ENCODE results near the gene SLC38A5.

Gene SLC38A5

DNA sequence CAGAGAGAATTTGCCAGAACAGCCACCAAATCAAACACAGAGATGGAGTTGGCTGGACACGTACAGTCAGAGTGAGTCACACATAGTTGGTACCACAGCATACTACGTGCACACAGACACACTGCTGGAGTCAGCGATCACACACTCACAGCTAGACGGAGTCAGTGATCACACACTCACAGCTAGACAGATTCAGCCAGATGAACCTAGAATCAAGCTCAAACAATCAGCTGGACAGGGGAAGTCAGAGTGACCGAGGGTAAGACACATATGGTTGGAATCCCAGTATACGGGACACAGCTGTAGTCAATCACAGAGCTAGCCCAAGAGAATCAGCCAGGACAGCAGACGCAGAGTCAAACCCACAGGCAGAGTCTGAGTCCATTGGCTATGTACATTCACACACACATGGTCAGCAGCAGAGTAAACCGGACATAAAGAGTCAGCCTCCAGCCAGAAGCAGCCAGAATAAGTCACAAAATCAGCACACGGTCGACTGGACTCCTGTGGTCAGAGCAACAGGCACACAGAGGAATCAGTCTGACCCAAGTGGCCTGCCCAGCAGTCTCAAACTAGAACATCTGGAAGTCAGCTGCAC, 4.6 kb downstream of the SLC38A5 start:
- no peak for TF ChIP-seq SP1 (IDR thresholded peaks at IDR 0.05)
- TF ChIP-seq LEF1 (IDR thresholded peaks at IDR 0.05; ENCODE audit: borderline replicate concordance) = no peak
- TF ChIP-seq BHLHE40 (IDR thresholded peaks at IDR 0.05; ENCODE audit: borderline replicate concordance) = no peak
- no peak for TF ChIP-seq L3MBTL2 (conservative IDR thresholded peaks at IDR 0.05)
- CTCF ChIA-PET = no interaction called here
- POLR2A ChIA-PET = no interaction called here
- no peak for DNase-seq (ENCODE audit: extremely low spot score)

DNA sequence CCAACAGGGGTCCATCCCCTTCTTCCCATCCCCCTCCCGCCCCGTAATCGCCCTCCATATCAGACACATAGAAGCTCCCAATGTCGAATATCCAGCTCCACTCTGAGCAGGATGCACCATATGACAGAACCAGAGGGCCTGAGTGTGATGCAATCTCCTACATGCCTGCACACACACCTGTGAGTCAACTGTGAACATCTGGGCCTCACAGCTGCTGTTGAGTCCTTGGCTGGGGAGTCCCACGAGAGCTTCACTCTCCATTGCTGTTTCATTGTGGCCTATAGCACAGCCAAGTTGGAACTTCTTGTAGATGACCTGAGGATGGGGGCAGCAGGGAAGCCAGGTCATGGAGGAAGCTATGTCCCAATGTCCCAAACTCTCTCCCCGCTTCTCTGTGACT, 8.2 kb downstream of the SLC38A5 start:
- CTCF ChIA-PET = no interaction called here
- POLR2A ChIA-PET = no interaction called here
- no peak for DNase-seq (ENCODE audit: extremely low spot score)
- no peak for TF ChIP-seq SP1 (IDR thresholded peaks at IDR 0.05)
- TF ChIP-seq FOXA1 (IDR thresholded peaks at IDR 0.05) = no peak
- TF ChIP-seq ZNF384 (IDR thresholded peaks at IDR 0.05) = no peak
- no peak for TF ChIP-seq NFRKB (IDR thresholded peaks at IDR 0.05)
- no peak for TF ChIP-seq L3MBTL2 (conservative IDR thresholded peaks at IDR 0.05)
- TF ChIP-seq FOXM1 (IDR thresholded peaks at IDR 0.05; ENCODE audit: borderline replicate concordance) = no peak
- TF ChIP-seq ELF4 (IDR thresholded peaks at IDR 0.05) = no peak
- no peak for TF ChIP-seq SUZ12 (IDR thresholded peaks at IDR 0.05)

DNA sequence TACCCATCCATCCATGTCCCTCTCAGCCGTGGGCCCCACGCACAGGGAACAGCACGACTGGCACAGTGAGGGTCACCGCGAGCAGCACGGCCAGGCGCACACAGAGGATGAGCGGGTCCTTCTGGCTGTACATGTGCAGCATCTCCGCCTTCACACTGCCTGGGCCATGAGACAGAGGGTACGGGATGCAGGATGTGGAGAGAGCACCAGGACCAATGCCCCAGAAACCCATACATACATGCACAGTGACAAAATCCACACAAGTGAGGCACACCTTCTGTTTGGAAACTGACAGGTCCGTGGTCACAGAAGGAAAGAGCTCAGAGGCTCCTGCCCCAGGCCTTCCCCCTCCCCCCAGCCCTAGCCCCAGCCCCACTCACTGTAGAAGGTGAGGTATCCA, 9.5 kb downstream of the SLC38A5 start:
- POLR2A ChIA-PET = no interaction called here

DNA sequence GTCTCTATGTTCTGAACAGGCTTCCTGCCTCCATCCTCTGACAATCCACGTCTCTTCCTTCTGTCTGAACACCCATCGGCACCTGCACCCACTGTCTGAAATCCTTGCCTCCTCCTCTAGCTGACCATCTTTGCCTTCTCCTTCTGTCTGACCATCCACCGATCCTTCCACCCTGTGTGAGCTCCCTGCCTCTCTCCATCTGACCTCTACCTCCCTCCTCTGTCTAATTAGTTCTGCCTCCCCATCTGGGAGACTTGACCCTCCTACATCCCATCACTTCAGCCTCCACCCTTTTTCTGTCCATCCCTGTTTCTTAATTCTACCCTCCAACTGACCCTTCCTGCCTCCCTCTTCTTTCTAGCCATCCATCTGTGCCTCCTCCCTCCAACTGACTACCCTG, 10.0 kb downstream of the SLC38A5 start:
- TF ChIP-seq CTBP1 (IDR thresholded peaks at IDR 0.05; ENCODE audit: borderline replicate concordance) (no peak), LEF1 (IDR thresholded peaks at IDR 0.05; ENCODE audit: borderline replicate concordance) (no peak), NFRKB (IDR thresholded peaks at IDR 0.05) (no peak), HDGF (IDR thresholded peaks at IDR 0.05; ENCODE audit: borderline replicate concordance) (no peak), SP1 (IDR thresholded peaks at IDR 0.05) (no peak), FOXM1 (IDR thresholded peaks at IDR 0.05; ENCODE audit: borderline replicate concordance) (no peak), TARDBP (IDR thresholded peaks at IDR 0.05) (no peak)
- ChIA-PET CTCF (interaction anchor here (0.6 kb wide), 1 partner anchor 9 kb away, joined by 3 read pairs; no protein-coding TSS in a partner anchor), POLR2A (no interaction called here)
- DNase-seq (ENCODE audit: extremely low spot score) = no peak

More for the DNA sequence above, 9.5 kb downstream of the SLC38A5 start:
- TF ChIP-seq NFRKB (IDR thresholded peaks at IDR 0.05) = no peak
- TF ChIP-seq L3MBTL2 (conservative IDR thresholded peaks at IDR 0.05) = no peak
- TF ChIP-seq FOXA1 (IDR thresholded peaks at IDR 0.05) = no peak
- no peak for TF ChIP-seq TARDBP (IDR thresholded peaks at IDR 0.05)
- TF ChIP-seq FOXM1 (IDR thresholded peaks at IDR 0.05; ENCODE audit: borderline replicate concordance) = no peak
- no peak for TF ChIP-seq SP1 (IDR thresholded peaks at IDR 0.05)
- no peak for TF ChIP-seq ARNT (IDR thresholded peaks at IDR 0.05)
- TF ChIP-seq SUZ12 (IDR thresholded peaks at IDR 0.05) = no peak
- TF ChIP-seq FOXK2 (IDR thresholded peaks at IDR 0.05) = no peak
- TF ChIP-seq ZNF384 (IDR thresholded peaks at IDR 0.05) = no peak
- TF ChIP-seq, protein P1, sequence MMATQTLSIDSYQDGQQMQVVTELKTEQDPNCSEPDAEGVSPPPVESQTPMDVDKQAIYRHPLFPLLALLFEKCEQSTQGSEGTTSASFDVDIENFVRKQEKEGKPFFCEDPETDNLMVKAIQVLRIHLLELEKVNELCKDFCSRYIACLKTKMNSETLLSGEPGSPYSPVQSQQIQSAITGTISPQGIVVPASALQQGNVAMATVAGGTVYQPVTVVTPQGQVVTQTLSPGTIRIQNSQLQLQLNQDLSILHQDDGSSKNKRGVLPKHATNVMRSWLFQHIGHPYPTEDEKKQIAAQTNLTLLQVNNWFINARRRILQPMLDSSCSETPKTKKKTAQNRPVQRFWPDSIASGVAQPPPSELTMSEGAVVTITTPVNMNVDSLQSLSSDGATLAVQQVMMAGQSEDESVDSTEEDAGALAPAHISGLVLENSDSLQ (IDR thresholded peaks at IDR 0.05) = no peak
- no peak for TF ChIP-seq CTBP1 (IDR thresholded peaks at IDR 0.05; ENCODE audit: borderline replicate concordance)
- no peak for TF ChIP-seq LEF1 (IDR thresholded peaks at IDR 0.05; ENCODE audit: borderline replicate concordance)
- no peak for TF ChIP-seq ELF4 (IDR thresholded peaks at IDR 0.05)
- no peak for TF ChIP-seq HDGF (IDR thresholded peaks at IDR 0.05; ENCODE audit: borderline replicate concordance)
- TF ChIP-seq BHLHE40 (IDR thresholded peaks at IDR 0.05; ENCODE audit: borderline replicate concordance) = no peak
- DNase-seq (ENCODE audit: extremely low spot score) = no peak
- CTCF ChIA-PET = no interaction called here

DNA sequence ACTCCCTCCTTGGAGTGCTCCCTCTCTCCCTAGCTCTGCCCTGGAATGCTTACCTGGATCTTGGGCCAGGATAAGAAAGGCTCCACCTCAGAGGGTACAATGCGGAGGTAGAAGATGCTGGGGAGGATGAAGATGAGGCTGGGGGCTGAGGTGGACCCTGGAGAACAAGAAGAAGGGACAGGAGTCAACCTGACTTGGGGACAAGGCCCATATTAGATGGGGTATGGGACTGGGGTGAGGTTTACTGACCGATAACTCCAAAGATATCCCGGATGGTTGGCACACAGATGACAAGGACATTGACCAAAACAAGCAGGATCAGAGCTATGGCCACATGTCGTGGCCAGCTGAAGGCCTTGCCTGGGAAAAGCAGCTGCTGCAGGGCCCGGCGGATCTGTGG, 10.6 kb downstream of the SLC38A5 start:
- POLR2A ChIA-PET = no interaction called here
- no peak for DNase-seq (ENCODE audit: extremely low spot score)
- TF ChIP-seq L3MBTL2 (conservative IDR thresholded peaks at IDR 0.05) = no peak
- TF ChIP-seq FOXA1 (IDR thresholded peaks at IDR 0.05) = no peak
- no peak for TF ChIP-seq SUZ12 (IDR thresholded peaks at IDR 0.05)
- TF ChIP-seq ZNF384 (IDR thresholded peaks at IDR 0.05) = no peak
- no peak for TF ChIP-seq SP1 (IDR thresholded peaks at IDR 0.05)
- no peak for TF ChIP-seq FOXM1 (IDR thresholded peaks at IDR 0.05; ENCODE audit: borderline replicate concordance)
- no peak for TF ChIP-seq LEF1 (IDR thresholded peaks at IDR 0.05; ENCODE audit: borderline replicate concordance)
- TF ChIP-seq HDGF (IDR thresholded peaks at IDR 0.05; ENCODE audit: borderline replicate concordance) = no peak
- TF ChIP-seq ELF4 (IDR thresholded peaks at IDR 0.05) = no peak
- no peak for TF ChIP-seq TARDBP (IDR thresholded peaks at IDR 0.05)
- TF ChIP-seq ARNT (IDR thresholded peaks at IDR 0.05) = no peak
- no peak for TF ChIP-seq NFRKB (IDR thresholded peaks at IDR 0.05)
- TF ChIP-seq CTBP1 (IDR thresholded peaks at IDR 0.05; ENCODE audit: borderline replicate concordance) = no peak
- TF ChIP-seq FOXK2 (IDR thresholded peaks at IDR 0.05) = no peak
- TF ChIP-seq, protein P1 (IDR thresholded peaks at IDR 0.05) = no peak
- no peak for TF ChIP-seq BHLHE40 (IDR thresholded peaks at IDR 0.05; ENCODE audit: borderline replicate concordance)
- CTCF ChIA-PET = interaction anchor here (0.6 kb wide), 1 partner anchor 9 kb away, joined by 3 read pairs; no protein-coding TSS in a partner anchor

DNA sequence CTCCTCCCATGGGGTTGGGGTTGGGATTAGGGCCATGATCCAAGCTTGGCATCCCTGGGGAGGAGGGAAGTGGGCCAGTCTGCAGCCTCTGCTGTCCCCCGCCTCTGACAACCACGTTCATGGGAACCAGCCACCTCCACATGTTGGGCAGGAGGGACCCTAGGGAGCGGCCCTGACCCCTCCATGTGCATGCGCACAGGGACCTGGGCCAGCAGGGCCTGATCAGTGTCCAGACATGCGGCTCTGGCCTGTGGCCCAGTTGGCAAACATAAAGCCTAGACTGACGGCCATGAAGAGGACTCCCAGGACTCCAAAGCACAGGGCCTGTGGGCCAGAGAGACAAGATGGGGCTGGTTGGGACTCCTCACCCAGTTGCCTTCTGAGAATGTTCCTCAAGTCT, 11.3 kb downstream of the SLC38A5 start:
- no peak for DNase-seq (ENCODE audit: extremely low spot score)
- ChIA-PET CTCF (no interaction called here), POLR2A (no interaction called here)
- no peak for TF ChIP-seq FOXM1 (IDR thresholded peaks at IDR 0.05; ENCODE audit: borderline replicate concordance)
- TF ChIP-seq, protein P1 (IDR thresholded peaks at IDR 0.05) = no peak
- TF ChIP-seq SP1 (IDR thresholded peaks at IDR 0.05) = no peak
- no peak for TF ChIP-seq TARDBP (IDR thresholded peaks at IDR 0.05)
- TF ChIP-seq LEF1 (IDR thresholded peaks at IDR 0.05; ENCODE audit: borderline replicate concordance) = no peak
- TF ChIP-seq SUZ12 (IDR thresholded peaks at IDR 0.05) = no peak
- TF ChIP-seq NFRKB (IDR thresholded peaks at IDR 0.05) = no peak
- no peak for TF ChIP-seq BHLHE40 (IDR thresholded peaks at IDR 0.05; ENCODE audit: borderline replicate concordance)
- no peak for TF ChIP-seq CTBP1 (IDR thresholded peaks at IDR 0.05; ENCODE audit: borderline replicate concordance)
- no peak for TF ChIP-seq FOXK2 (IDR thresholded peaks at IDR 0.05)
- no peak for TF ChIP-seq L3MBTL2 (conservative IDR thresholded peaks at IDR 0.05)
- no peak for TF ChIP-seq HDGF (IDR thresholded peaks at IDR 0.05; ENCODE audit: borderline replicate concordance)

All from HEK293T (cell line).